H1 (cell line): ENCODE data around the gene DNTT. TPM values are rescaled to one million over a fixed set of nuclear protein-coding genes. Genes with fewer than 3 reads are reported as not detected.

Source experiments
- CTCF ChIA-PET: fragments of 300-600 bp; sonication (Branson Sonifier 250); formaldehyde crosslinking; loops from one replicate; lab custom pipeline; 2021; ENCODE audit not compliant: partially characterized antibody; lab: Charles Lee
- POLR2A ChIA-PET: fragments of 300-600 bp; sonication (Branson Sonifier 250); formaldehyde crosslinking; loops from one replicate; lab custom pipeline; 2021; ENCODE audit warnings: inconsistent platforms; ENCODE audit not compliant: partially characterized antibody; lab: Charles Lee
- DNase-seq, 2 experiments: peaks; one replicate each; pipeline versions ENCODE4 v3.0.0 to v3.0.0-alpha.2; 2010 to 2022; ENCODE audit warnings: low spot score in 2 of 2, low read depth in 1 of 2, mixed read lengths in 1 of 2
- FAIRE-seq: peaks from 2 replicates; lab custom pipeline; 2011; peaks lifted over from hg19 to GRCh38; lab: Jason Lieb, UNC
- H2AFZ ChIP-seq: 2 replicates; pipeline ENCODE4 v1.8.1; 2012; ENCODE audit warnings: low read length, inconsistent platforms
- H2AK5ac ChIP-seq: 2 replicates; pipeline ENCODE4 v1.6.1; 2013; ENCODE audit warnings: low read depth, low read length
- H2BK120ac ChIP-seq: replicated peaks from 2 replicates; pipeline ENCODE3; 2013; ENCODE audit warnings: low read depth, low read length, inconsistent platforms
- H2BK12ac ChIP-seq: 2 replicates; pipeline ENCODE4 v1.6.1; 2013; ENCODE audit warnings: low read depth, low read length
- H2BK15ac ChIP-seq: 2 replicates; pipeline ENCODE4 v1.6.1; 2013; ENCODE audit warnings: low read length
- H2BK20ac ChIP-seq: 2 replicates; pipeline ENCODE4 v1.6.1; 2013; ENCODE audit warnings: low read length
- H2BK5ac ChIP-seq: 2 replicates; pipeline ENCODE4 v1.6.1; 2013; ENCODE audit warnings: low read depth, low read length
- H3K14ac ChIP-seq: 2 replicates; pipeline ENCODE4 v1.6.1; 2013; ENCODE audit warnings: inconsistent platforms; ENCODE audit not compliant: insufficient read length
- H3K18ac ChIP-seq: 2 replicates; pipeline ENCODE4 v1.6.1; 2013; ENCODE audit warnings: low read length; ENCODE audit errors: extremely low read depth
- H3K23ac ChIP-seq: 2 replicates; pipeline ENCODE4 v1.6.1; 2013; ENCODE audit warnings: inconsistent platforms; ENCODE audit not compliant: insufficient read length
- H3K23me2 ChIP-seq: 2 replicates; pipeline ENCODE4 v1.6.1; 2013; ENCODE audit warnings: low read depth, low read length
- H3K27ac ChIP-seq: 2 replicates; pipeline ENCODE4 v1.6.1; 2011; ENCODE audit warnings: low read depth, low read length, inconsistent platforms
- H3K27me3 ChIP-seq, 4 experiments: replicated peaks in 1 of 4; 1 replicate in 1 of 4; 2 replicates in 3 of 4; pipeline versions ENCODE4 v1.6.1 to v1.8.1; 2011 to 2013; ENCODE audit warnings: low read length in 3 of 4, mild to moderate bottlenecking in 3 of 4, inconsistent platforms in 2 of 4, mixed read lengths in 2 of 4, moderate library complexity in 1 of 4; ENCODE audit not compliant: control insufficient read depth in 3 of 4, insufficient read depth in 3 of 4; ENCODE audit errors: extremely low read depth in 1 of 4
- H3K36me3 ChIP-seq, 4 experiments: 2 replicates each; pipeline versions ENCODE4 v1.6.1 to v1.8.1; 2011 to 2013; ENCODE audit warnings: mild to moderate bottlenecking in 4 of 4, low read length in 3 of 4, moderate library complexity in 2 of 4, control low read depth in 1 of 4, inconsistent platforms in 1 of 4; ENCODE audit not compliant: insufficient read depth in 4 of 4, control insufficient read depth in 2 of 4
- H3K4ac ChIP-seq: replicated peaks from 2 replicates; pipeline ENCODE3; 2013; ENCODE audit warnings: low read length, low read depth, mixed read lengths, inconsistent platforms; ENCODE audit not compliant: insufficient read length
- H3K4me1 ChIP-seq, 4 experiments: replicated peaks in 1 of 4; 1 replicate in 1 of 4; 2 replicates in 3 of 4; pipeline versions ENCODE4 v1.6.1 to v1.8.1; 2011 to 2013; ENCODE audit warnings: low read length in 3 of 4, inconsistent platforms in 2 of 4, mixed read lengths in 1 of 4; ENCODE audit not compliant: insufficient read depth in 4 of 4, control insufficient read depth in 3 of 4
- H3K4me2 ChIP-seq, 2 experiments: 2 replicates each; pipeline versions ENCODE4 v1.6.1 to v1.8.1; 2011 to 2013; ENCODE audit warnings: low read depth in 2 of 2, low read length in 2 of 2, control low read depth in 1 of 2, inconsistent platforms in 1 of 2, mild to moderate bottlenecking in 1 of 2; ENCODE audit not compliant: insufficient read depth in 1 of 2
- H3K4me3 ChIP-seq, 4 experiments: fragments of 200-600, 300-600 bp in 1 of 4; sonication (generic), shearing (Covaris generic), sonication (Bioruptor Twin) in 1 of 4; 2 replicates each; pipeline versions ENCODE4 v1.5.1 to v1.8.1; 2011 to 2016; ENCODE audit warnings: low read length in 4 of 4, low read depth in 3 of 4, control low read depth in 2 of 4, inconsistent platforms in 2 of 4, mild to moderate bottlenecking in 2 of 4, mixed read lengths in 1 of 4, moderate library complexity in 1 of 4; ENCODE audit not compliant: insufficient read depth in 2 of 4; ENCODE audit errors: extremely low read depth in 1 of 4
- H3K56ac ChIP-seq: replicated peaks from 2 replicates; pipeline ENCODE3; 2013; ENCODE audit warnings: low read depth, mild to moderate bottlenecking, mixed read lengths, low read length, inconsistent platforms; ENCODE audit not compliant: insufficient read length
- H3K79me1 ChIP-seq: 2 replicates; pipeline ENCODE4 v1.6.1; 2013; ENCODE audit warnings: low read depth, low read length, control low read depth
- H3K79me2 ChIP-seq, 2 experiments: 2 replicates each; pipeline versions ENCODE4 v1.6.1 to v1.8.1; 2012 to 2013; ENCODE audit warnings: low read length in 2 of 2, mild to moderate bottlenecking in 2 of 2, inconsistent platforms in 1 of 2; ENCODE audit not compliant: insufficient read depth in 2 of 2, control insufficient read depth in 1 of 2
- H3K9ac ChIP-seq, 4 experiments: replicated peaks in 1 of 4; 1 replicate in 1 of 4; 2 replicates in 3 of 4; pipeline versions ENCODE4 v1.6.1 to v1.8.1; 2011 to 2013; ENCODE audit warnings: low read depth in 3 of 4, low read length in 3 of 4, control low read depth in 2 of 4, mild to moderate bottlenecking in 2 of 4, moderate library complexity in 2 of 4, inconsistent platforms in 1 of 4; ENCODE audit errors: extremely low read depth in 1 of 4
- H3K9me3 ChIP-seq, 2 experiments: 2 replicates each; pipeline versions ENCODE4 v1.6.1 to v1.8.1; 2012 to 2013; ENCODE audit warnings: mild to moderate bottlenecking in 2 of 2, moderate library complexity in 2 of 2, control low read depth in 1 of 2, inconsistent platforms in 1 of 2, low read depth in 1 of 2, low read length in 1 of 2, mixed read lengths in 1 of 2; ENCODE audit not compliant: insufficient read depth in 2 of 2
- H4K20me1 ChIP-seq, 2 experiments: replicated peaks in 1 of 2; 2 replicates each; pipeline versions ENCODE3 to v1.8.1; 2011 to 2013; ENCODE audit warnings: inconsistent platforms in 2 of 2, low read length in 2 of 2, mild to moderate bottlenecking in 1 of 2; ENCODE audit not compliant: insufficient read depth in 2 of 2, control insufficient read depth in 1 of 2
- H4K5ac ChIP-seq: 2 replicates; pipeline ENCODE4 v1.6.1; 2013; ENCODE audit warnings: low read length, low read depth, mixed read lengths, inconsistent platforms; ENCODE audit not compliant: insufficient read length
- H4K8ac ChIP-seq: 2 replicates; pipeline ENCODE4 v1.8.0; 2013; ENCODE audit warnings: mild to moderate bottlenecking, moderate library complexity, low read length, inconsistent platforms; ENCODE audit not compliant: insufficient read depth; ENCODE audit errors: extremely low read depth
- H4K91ac ChIP-seq: replicated peaks from 2 replicates; pipeline ENCODE3; 2013; ENCODE audit warnings: low read length, mixed read lengths, inconsistent platforms; ENCODE audit not compliant: insufficient read length
- ATF3 ChIP-seq: IDR thresholded peaks from 2 replicates; pipeline ENCODE4 v1.6.1; 2011; ENCODE audit warnings: low read depth, mild to moderate bottlenecking, low read length; ENCODE audit not compliant: insufficient read depth
- JUND ChIP-seq: IDR thresholded peaks from 2 replicates; pipeline ENCODE4 v1.6.1; 2011; ENCODE audit warnings: mild to moderate bottlenecking, improper control_type of control experiment, low read length
- KDM4A ChIP-seq: IDR thresholded peaks from one replicate; pipeline ENCODE4 v1.7.1; 2012; ENCODE audit warnings: low read depth, mild to moderate bottlenecking, moderate library complexity, low read length, inconsistent platforms; ENCODE audit not compliant: severe bottlenecking
- MAX ChIP-seq: IDR thresholded peaks from 2 replicates; pipeline ENCODE4 v1.6.1; 2012; ENCODE audit warnings: inconsistent platforms
- RAD21 ChIP-seq, 2 experiments: IDR thresholded peaks in 1 of 2; conservative IDR thresholded peaks in 1 of 2; 2 replicates each; pipeline ENCODE4 v1.6.1; 2011; ENCODE audit warnings: low read depth in 2 of 2, low read length in 2 of 2, improper control_type of control experiment in 1 of 2, inconsistent platforms in 1 of 2, mild to moderate bottlenecking in 1 of 2, moderate library complexity in 1 of 2
- RFX5 ChIP-seq: IDR thresholded peaks from 2 replicates; pipeline ENCODE4 v1.6.1; 2011; ENCODE audit warnings: low read depth, low read length, improper control_type of control experiment, borderline replicate concordance
- SP1 ChIP-seq: IDR thresholded peaks from 2 replicates; pipeline ENCODE4 v1.6.1; 2011; ENCODE audit warnings: low read depth, low read length
- SRF ChIP-seq: IDR thresholded peaks from 2 replicates; pipeline ENCODE4 v1.6.1; 2011; ENCODE audit warnings: mild to moderate bottlenecking, low read depth, low read length, moderate library complexity
- TBP ChIP-seq: IDR thresholded peaks from 2 replicates; pipeline ENCODE4 v1.6.1; 2011; ENCODE audit warnings: low read depth, low read length, improper control_type of control experiment
- TEAD4 ChIP-seq: IDR thresholded peaks from 2 replicates; pipeline ENCODE4 v1.6.1; 2012; ENCODE audit warnings: low read depth, low read length, inconsistent platforms, mixed read lengths
- ZNF274 ChIP-seq: IDR thresholded peaks from 2 replicates; pipeline ENCODE4 v1.7.0; 2012; ENCODE audit warnings: low read length, borderline replicate concordance; ENCODE audit errors: extremely low read depth
- WGBS, 2 experiments: shearing (Covaris generic) in 1 of 2; methylation state at CpG; one replicate each; pipeline versions ENCODE4 v1.1.6 to v1.1.7; 2013 to 2015; ENCODE audit warnings: low lambda C conversion rate in 2 of 2, mixed read lengths in 2 of 2, inconsistent platforms in 1 of 2, low coverage in 1 of 2, missing lambda C conversion rate in 1 of 2; ENCODE audit not compliant: insufficient replicate concordance in 2 of 2, insufficient coverage in 1 of 2, insufficient read length in 1 of 2; ENCODE audit errors: extremely low coverage in 1 of 2, missing lambda C conversion rate in 1 of 2; 5-methylcytosine and 5-hydroxymethylcytosine counted together
- polyA plus RNA-seq, 7 experiments: library from polyadenylated mRNA; depleted of rRNA in 3 of 7; stranded (reverse) in 5 of 7; unstranded in 2 of 7; fragments of >200 nt in 5 of 7; fragments of 200-250 nt in 2 of 7; gene quantifications; 1 replicate in 5 of 7; 2 replicates in 1 of 7; 4 replicates in 1 of 7; pipeline versions ENCODE4 v1.2.1 to v1.2.3, GENCODE V29; 2011 to 2013; ENCODE audit warnings: missing spikeins in 2 of 7, mixed read lengths in 2 of 7
- total RNA-seq: library from RNA; stranded (reverse); fragmentation: NEBNext Ultra II Directional; extraction: Animal tissue kit (Norgen Biotek cat#: 25700); gene quantifications from 2 replicates; pipeline ENCODE4 v1.2.1, GENCODE V29; 2021

DNTT gene
- total and polyA plus RNA-seq, 2 of the 8 experiments (the other 6 are each of a cell fraction or from before 2014, with no cell fraction given) = not detected

- no peak for DNase-seq
- no peak for TF ChIP-seq RAD21 (IDR thresholded peaks at IDR 0.05 in 1 of 2, conservative IDR thresholded peaks at IDR 0.05 in 1 of 2; ENCODE audit: low read depth in 2 of 2, low read length in 2 of 2)
- no peak for TF ChIP-seq TEAD4
- TF ChIP-seq ATF3 = no peak
- no peak for TF ChIP-seq MAX
- no peak for TF ChIP-seq ZNF274
- TF ChIP-seq SP1 = no peak
- no peak for TF ChIP-seq SRF
- no peak for TF ChIP-seq JUND
- no peak for TF ChIP-seq TBP
- TF ChIP-seq RFX5 = no peak
- TF ChIP-seq KDM4A = no peak
Measured at GRCh38 chr10:96358851-96359540, 54.8 kb downstream of the DNTT start, which contains the start of gene OPALIN. OPALIN (minus strand) TSS chr10:96359002; CDS start chr10:96358896, 106 bp downstream.

More at GRCh38 chr10:96358851-96359540, 54.8 kb downstream of the DNTT start, which contains the start of gene OPALIN:
- H3K4me2 ChIP-seq = no peak within 1 kb of the TSS
- H2BK20ac ChIP-seq = no peak within 1 kb of the TSS
- no peaks in the 10 kb centered on the region for H3K4me1 ChIP-seq
- H2AFZ ChIP-seq = no peak within 1 kb of the TSS
- H3K36me3 ChIP-seq = no peaks in the 10 kb centered on the region
- H3K56ac ChIP-seq = no peak within 1 kb of the TSS
- H3K14ac ChIP-seq = no peak within 1 kb of the TSS
- no peak within 1 kb of the TSS for H2AK5ac ChIP-seq
- H3K27me3 ChIP-seq = no peaks in the 10 kb centered on the region; a peak in 1 of 7 replicates
- H3K27ac ChIP-seq = no peak within 1 kb of the TSS
- no peak within 1 kb of the TSS for H3K4ac ChIP-seq
- H4K20me1 ChIP-seq = no peaks in the 10 kb centered on the region
- no peak within 1 kb of the TSS for H4K91ac ChIP-seq
- H3K23me2 ChIP-seq = no peaks in the 10 kb centered on the region
- no peak within 1 kb of the TSS for H2BK15ac ChIP-seq
- no peaks in the 10 kb centered on the region for H3K79me2 ChIP-seq
- CTCF ChIA-PET = interaction anchor here (0.6 to 3.3 kb wide), 9 partner anchors 9 to 196 kb away, joined by 3 to 29 read pairs (median 5); no protein-coding TSS in a partner anchor
- no peaks in the 10 kb centered on the region for H3K9me3 ChIP-seq
- H3K4me3 ChIP-seq = no peak within 1 kb of the TSS
- POLR2A ChIA-PET = no interaction called here
- H3K18ac ChIP-seq = no peak within 1 kb of the TSS
- H3K9ac ChIP-seq = no peak within 1 kb of the TSS
- no peak for FAIRE-seq
- H4K5ac ChIP-seq = no peak within 1 kb of the TSS
- no peak within 1 kb of the TSS for H2BK12ac ChIP-seq
- no peak within 1 kb of the TSS for H2BK5ac ChIP-seq
- H3K79me1 ChIP-seq = no peaks in the 10 kb centered on the region
- no peak within 1 kb of the TSS; the same call in 1 of the 2 replicates for H4K8ac ChIP-seq
- no peak within 1 kb of the TSS for H3K23ac ChIP-seq
- no peak within 1 kb of the TSS for H2BK120ac ChIP-seq
- WGBS, 2 experiments = 85% methylated on average over 7 of the region's 7 CpGs; no CpG with 5 or more reads in 1 of the 2 experiments
